ENCODE measurements around the gene RPA1. TPM values are rescaled to one million over a fixed set of nuclear protein-coding genes. Genes with fewer than 3 reads are reported as not detected.

Gene RPA1
- total RNA-seq, 2 experiments from 2014 or later, result 191 to 195 TPM

DNA sequence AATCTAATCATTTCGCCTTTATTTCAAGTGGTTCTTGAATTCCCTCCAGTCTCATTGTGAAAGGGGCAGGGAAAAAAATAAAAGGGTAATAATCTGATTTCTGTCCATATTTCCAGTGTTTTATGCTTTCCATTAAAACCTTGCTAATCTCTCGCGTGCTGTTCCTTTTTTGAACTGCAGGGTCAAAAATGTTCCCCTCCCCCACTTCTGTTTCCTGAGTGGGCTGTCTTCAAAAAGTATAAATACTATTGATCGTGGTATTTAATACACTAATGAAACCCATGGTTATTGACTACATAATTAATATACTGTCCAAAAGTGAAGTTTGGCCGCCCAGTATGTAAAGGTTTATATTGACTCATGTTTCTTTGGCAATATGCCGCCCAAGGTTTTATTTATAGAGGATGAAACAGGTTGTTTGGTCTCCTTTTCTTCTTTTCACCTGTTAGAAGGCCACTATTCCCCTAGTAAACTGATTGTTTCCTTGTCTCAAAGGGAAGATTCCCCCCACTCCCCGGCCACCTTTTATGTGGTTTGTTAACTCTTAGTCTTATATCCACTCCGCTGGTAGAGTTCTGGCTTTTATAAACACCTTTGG, 69.7 kb downstream of the RPA1 start:
- ChIA-PET POLR2A (no interaction called here), CTCF (interaction anchor here (1.6 kb wide), 1 partner anchor 10 kb away, joined by 4 read pairs; no protein-coding TSS in a partner anchor)

DNA sequence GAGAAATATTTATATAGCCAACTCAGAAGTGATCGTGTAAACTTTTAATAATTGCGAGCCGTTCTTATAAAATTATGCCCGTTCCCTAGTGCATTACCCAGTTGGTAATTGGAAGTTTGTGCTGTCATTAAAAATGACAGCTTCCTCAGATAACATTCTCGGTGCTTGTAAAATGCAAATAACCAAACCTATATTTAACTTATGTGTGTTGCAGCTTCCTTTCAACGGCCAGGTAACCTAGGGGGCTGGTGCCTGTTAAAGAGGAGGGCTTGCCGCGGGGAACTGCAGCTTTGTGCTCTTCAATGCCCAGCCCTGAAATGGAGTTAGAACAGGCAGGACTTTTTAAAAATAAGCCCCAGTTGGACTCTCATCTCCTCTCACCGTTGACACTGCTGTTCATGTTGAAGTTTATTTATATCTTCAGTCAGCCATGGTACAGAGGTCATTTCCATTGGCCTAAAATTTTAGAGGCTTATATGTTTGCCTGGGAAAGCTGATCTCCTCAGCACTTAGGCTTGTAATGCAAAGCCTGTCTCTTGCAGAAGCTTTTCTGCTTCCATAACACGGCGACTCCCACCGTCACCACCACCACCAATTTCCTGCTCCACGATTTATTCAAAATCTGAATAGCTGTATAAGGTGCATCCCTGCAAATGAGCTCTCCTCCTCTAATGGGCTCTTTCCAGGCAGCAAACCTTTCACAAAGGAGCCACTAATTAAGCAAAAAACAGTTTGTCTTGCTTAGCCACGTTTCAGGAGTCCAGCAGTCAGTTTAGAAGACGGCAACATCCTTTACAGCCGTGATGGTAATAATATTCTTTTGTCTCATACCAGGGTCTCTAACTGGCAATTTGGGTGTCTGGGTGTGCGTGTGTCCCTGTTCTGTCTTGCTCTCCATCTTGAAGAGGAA, 74.7 kb downstream of the RPA1 start:
- ChIA-PET CTCF (interaction anchor here (0.8 to 0.9 kb wide), 2 partner anchors 11 to 12 kb away, joined by 3 read pairs; no protein-coding TSS in a partner anchor), POLR2A (no interaction called here)

DNA sequence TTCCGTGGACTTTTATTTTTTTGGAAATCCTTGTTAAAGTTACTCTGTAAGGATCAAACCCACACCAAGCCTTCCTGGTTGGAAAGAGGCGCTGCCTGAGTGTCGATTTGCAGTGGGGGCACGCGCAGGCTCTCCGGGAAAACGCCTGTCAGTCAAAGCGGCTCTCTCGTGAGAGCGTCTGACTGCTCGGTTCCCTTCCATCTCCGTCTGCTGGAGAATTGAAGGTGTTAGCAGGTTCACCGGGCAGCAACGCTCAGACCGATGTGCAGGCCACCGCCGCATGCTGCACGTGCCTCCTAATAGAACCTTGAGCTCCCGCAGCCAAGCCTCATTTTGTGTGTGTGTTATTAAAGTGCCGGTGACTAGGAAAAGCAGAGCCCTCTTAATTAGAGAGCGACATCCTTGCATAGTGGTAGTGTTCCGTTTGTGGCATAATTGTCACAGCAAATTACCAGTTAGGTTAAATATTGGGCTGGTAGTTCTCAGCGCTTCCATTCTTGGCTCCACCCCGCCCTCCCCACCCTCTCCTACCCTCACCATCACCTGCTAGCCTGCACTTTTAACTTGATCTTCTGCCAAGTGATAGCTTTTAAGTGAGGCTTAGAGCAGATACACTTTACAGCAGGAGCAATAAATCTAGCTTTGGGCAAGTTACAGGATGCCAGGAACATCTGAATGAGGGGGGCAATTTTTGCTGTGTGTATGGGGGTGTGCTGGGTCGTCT, 75.5 kb downstream of the RPA1 start:
- ChIA-PET POLR2A (no interaction called here), CTCF (no interaction called here)

DNA sequence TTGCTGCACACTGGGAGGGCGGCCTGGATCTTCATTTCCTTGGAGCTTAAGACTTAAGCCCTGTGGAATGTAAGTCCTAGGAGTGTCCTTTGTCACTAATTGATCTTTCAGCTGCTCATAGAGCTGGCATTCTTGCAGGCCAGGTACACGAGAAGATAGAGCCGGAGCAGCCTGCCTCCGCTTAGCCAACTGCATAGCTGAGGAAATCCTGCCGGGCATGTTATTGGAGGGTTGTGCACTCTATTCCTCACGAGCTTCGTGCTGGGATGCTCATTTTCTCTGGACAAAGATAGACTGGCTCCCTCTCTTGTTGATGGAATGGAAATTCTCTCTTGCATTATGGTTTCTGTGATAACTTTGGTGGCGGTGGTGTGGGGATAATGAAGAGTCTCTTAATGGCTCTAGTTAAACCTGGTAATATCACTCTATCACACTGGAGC, 76.9 kb downstream of the RPA1 start:
- CTCF ChIA-PET, result interaction anchor here (0.7 kb wide), 1 partner anchor 154 kb away, joined by 3 read pairs; no protein-coding TSS in a partner anchor
- POLR2A ChIA-PET, result no interaction called here

DNA sequence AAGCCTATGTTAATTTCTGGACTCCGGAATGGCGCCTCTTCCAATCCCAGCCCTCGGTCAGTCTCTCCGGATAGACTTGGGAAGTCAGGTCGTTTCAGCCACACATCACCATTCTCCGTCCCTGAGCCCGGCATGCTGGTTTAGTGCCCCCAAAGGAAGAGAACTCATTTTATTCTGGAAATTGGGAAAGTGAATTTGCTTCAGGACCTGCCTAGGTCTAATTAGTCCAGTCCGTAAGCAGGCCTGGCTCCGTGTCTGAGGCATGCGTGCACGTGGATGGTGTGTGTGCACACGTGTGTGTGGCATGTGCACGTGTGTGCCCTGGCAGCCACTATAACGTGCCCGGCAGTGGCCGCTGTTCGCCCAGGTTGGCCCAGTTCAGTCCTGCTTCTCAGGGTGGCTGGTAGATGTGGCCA, 77.4 kb downstream of the RPA1 start:
- CTCF ChIA-PET, result no interaction called here
- POLR2A ChIA-PET, result no interaction called here

DNA sequence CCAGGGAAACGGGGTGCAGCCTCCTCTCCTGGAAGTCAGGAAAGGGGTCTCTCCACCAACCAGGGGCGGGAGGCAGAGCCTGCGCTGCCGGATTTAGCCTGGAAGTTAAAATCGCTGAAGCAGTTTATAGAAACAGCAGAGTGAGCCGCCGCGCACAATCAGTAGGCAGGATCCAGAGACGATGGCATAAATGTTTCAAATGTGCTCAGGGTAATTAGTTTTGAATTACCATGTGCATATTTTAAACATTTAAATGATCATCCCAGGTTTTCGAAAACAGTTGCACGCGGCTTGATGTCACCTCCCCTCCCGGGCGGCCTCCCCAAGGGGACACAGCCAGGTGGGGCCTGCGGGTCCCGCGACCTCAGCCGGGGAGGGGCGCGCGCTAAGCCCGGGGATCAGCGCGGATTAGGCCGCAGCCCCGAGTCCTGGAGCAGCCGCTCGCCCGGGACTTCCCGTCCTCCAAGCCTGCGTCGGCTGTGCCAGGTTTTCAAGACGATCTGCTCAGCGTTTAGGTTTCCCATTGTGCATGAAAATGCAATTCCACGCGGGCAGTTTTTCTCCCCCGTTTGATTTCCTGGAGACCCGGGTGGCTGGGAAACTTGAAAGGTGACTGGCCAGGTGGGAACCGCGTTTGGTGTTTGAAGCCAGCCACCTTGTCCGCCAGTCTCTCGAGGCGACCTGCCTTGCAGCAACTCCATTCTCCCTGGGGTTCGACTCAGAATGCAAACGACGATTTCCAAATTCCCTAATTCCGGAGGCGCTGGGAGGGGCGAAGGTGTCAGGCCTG, 78.3 kb downstream of the RPA1 start:
- POLR2A ChIA-PET, result no interaction called here
- CTCF ChIA-PET, result interaction anchor here (1.6 kb wide), 1 partner anchor 8 kb away, joined by 4 read pairs; no protein-coding TSS in a partner anchor

DNA sequence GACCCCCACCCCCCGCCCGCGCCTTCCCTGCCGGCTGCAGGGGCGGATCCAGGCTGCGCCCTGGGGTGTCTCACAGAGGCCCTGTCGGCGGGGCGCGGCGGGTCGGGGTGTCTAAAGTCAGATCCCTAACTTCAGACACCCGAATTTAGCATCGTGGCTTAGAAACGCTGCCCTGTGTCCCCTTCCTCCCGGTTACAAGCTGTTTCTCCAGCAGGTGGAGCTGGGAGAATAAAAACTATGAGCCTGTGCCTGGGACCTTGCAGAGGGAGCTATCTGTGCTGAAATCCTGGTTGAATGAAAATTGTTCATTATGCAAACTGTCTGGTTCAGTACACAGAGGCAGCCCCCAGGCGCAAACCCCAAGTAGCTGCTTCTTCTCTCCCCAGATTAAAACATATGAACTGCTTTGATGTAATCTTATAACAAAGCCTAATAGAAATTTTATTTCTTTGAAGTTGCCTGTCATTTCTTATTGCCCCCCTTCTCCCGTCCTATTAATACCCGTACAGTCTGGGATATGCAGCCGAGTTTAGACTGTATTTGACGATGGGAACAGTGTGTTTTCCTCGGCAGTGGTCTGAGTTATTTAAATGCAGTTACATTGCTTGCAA, 79.0 kb downstream of the RPA1 start:
- ChIA-PET POLR2A (interaction anchor here (0.5 kb wide), 1 partner anchor 113 kb away, joined by 3 read pairs; no protein-coding TSS in a partner anchor), CTCF (interaction anchor here (0.7 to 1.6 kb wide), 3 partner anchors 8 to 336 kb away, joined by 3 to 4 read pairs (median 3); no protein-coding TSS in a partner anchor)

DNA sequence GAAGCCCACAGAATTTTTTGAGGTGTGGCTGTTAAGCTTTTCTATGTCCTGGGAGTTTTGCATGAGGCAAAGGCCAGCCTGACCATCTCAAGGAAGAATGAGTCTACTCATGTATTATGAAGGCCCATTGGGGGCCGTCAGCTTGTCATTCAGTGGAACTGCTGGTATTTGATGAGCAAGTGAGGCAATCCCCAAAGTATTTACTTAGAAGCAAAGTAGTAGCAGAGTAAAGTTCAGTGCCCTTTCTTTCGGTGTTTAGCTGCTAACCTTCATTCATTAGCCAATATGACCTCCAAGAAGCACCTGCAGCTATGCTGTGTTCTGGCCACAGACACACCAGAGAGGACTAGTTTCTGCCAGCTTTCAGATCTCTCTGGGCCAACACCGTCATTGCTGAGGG, 80.2 kb downstream of the RPA1 start:
- POLR2A ChIA-PET, result interaction anchor here (0.7 kb wide), 1 partner anchor 671 kb away, joined by 3 read pairs; no protein-coding TSS in a partner anchor
- CTCF ChIA-PET, result interaction anchor here (0.9 to 1.6 kb wide), 4 partner anchors 9 to 120 kb away, joined by 3 to 5 read pairs (median 4); partner anchors contain the start of gene DPH1

DNA sequence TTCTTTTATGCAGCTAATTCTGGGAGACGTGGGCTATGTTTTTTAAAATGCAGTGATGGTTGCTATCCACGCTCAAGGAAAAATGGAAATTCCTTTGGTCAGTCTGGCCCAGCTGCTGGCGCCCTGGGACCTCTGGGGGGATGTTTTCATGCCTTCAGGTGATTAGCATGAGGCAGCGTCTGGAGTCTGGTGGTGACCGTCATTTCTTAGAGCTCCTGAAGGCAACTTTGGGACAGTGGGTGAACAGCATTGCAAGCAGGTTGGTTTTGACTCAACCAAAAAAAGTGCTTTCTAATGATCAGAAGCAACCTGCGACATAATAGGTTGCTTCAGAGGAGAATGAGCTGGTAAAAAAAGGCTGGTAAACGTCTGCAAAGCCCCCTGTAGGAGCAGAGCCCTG, 82.3 kb downstream of the RPA1 start:
- ChIA-PET POLR2A (no interaction called here), CTCF (no interaction called here)

DNA sequence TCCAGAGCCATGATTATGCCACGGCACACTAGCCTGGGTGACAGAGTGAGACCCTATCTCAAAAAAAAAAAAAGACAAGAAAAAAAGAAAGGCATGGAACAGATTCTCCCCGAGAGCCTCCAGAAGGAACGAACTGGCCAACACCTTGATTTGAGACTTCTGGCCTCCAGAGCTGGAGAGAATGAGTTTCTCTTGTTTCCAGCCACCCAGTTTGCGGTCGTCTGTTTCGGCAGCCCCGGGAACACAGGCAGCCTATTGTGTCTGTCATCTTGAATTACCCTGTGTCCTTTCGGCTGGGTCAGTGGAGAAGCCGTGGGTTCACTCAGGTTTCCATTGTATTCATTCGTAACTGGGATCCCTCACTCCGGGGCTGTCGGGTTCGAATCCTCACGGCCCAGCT, 83.9 kb downstream of the RPA1 start:
- ChIA-PET CTCF (no interaction called here), POLR2A (no interaction called here)

DNA sequence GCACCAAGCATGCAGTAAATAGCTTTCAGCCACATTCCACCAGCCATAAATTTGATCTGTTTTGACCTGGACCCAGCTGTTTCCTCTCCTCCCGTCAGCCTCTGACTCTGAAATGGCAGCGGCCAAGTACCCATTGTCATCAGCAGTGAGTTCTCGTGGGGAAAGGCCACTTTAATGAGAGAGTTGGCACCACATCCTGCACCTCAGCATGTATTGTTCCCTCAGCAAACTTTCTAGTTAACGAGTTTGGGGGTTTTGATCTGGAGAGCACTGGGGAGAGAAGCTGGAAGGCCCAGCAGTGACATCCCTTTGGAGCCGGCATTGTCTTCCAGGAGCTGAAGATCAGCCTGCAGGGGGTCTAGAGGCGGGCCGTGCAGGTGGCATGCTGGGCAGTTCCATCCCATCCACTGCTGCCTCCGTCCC, 84.9 kb downstream of the RPA1 start:
- POLR2A ChIA-PET, result interaction anchor here (0.6 kb wide), 2 partner anchors 85 to 651 kb away, joined by 3 read pairs; partner anchors contain the start of gene SMYD4
- CTCF ChIA-PET, result no interaction called here

DNA sequence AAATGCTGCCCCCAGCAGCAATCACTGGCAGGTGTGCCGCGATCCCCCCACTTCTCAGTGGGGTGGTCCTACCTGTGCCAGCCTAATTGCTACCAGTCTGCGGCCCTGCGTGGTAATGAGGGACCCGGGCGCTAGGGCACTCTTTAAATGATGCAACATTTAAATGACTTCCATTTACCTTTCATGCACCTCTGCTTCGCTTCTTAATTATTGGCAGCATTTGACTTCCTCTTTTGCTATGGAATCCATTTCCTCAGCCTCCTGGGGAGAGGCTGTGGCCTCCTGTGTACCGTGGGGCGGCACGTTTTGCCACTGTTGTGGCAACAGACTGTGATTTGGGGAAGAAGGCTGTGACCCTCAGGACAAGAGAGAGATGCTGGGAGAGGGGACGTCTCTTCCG, 86.1 kb downstream of the RPA1 start:
- POLR2A ChIA-PET, result no interaction called here

DNA sequence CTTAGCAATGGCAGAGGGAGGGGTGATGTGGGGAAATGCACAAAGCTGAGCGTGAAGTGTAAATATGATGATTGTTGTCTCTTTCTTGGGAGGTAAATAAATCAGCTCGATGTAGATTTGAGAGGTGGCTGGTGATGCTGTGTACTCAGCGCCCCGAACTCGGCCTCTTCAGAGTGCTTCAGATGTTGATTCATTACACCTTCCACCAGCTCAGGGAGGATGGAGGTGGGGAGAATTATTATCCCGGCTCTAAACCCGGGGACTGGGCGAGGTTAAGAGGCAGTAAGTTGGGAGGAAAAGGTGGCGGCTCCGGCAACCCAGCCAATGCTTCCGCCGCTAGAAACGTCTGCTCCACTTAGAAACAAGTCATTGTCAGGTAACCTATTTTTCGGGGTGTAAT, 86.5 kb downstream of the RPA1 start:
- POLR2A ChIA-PET, result no interaction called here
- CTCF ChIA-PET, result interaction anchor here (0.6 to 0.9 kb wide), 2 partner anchors 12 to 1697 kb away, joined by 3 read pairs; no protein-coding TSS in a partner anchor

More for the DNA sequence above, 86.1 kb downstream of the RPA1 start:
- CTCF ChIA-PET, result interaction anchor here (0.7 kb wide), 1 partner anchor 342 kb away, joined by 4 read pairs; no protein-coding TSS in a partner anchor

DNA sequence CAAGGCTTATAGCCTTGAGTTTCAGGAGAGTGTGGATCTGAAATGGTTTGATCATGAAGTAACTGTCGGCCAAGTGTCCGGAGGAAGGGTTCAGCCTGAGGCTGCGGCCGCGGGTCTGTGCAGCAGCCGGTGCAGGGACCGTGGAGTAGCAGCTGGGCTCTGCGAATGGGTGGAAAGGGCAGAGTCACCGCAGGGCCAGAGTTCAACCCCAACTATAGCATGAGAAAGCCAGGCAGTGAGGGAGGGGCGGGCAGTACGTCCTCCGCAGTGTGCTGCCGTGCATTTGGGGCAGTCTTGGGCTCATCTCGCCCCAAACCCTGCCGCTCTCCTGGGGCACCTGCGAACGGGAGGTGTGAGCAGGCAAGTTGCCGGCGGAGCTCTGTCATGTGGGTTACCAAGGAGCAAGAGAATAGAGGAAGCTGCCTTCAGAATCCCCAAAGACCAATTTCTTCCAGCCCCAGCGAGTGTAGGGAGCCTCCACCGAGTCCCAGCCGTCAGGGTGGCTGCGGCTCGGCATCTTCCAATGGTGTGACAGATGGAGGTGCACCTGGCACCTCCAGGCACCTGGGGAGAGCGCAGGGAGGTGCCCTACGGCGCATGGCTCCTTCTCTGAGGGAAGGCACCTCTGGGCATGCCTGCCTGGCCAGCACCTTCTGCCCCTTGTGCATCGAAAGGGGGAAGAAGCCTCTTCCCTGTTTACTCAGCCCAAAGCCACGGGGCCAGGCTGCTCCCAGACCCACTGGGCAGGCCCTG, 87.3 kb downstream of the RPA1 start:
- CTCF ChIA-PET, result interaction anchor here (0.9 kb wide), 1 partner anchor 13 kb away, joined by 3 read pairs; no protein-coding TSS in a partner anchor
- POLR2A ChIA-PET, result no interaction called here

DNA sequence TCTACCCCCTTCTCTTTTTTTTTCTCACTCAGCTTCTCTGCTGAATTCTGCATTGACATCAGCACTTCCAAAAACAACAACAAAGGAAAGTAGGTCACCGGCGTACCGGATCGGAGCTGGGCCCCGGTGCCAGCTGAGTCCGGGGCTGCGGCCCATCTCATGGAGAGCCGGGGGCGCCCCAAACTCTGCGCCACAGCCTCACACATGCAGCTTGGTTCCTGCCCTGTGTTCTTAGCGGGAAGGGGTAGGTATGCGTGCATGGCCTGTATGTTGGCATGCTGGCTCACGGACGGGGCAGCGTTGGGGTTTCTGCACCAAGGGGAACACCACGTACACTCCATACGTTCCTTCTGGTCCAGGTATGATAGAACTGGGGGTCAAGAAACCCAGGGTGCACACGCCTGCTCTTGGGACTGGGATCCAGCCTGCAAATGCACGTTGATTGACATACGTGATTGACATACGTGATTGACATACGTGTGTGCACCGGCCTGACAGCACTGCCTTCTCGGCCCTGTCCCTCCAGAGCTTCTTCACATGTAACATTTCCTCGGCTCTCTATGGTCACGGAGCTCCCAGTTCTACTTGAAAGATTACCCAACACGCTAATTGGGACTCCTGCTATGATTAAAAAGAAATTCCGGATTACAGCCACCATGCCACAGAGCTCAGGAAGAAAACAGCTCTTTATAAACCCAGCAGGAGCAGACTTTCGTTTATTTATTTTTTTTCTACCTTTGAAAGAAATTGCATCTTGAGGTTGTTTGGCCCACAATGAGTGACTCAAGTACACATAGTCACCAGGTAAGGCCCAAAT, 88.7 kb downstream of the RPA1 start:
- CTCF ChIA-PET, result interaction anchor here (0.6 kb wide), 1 partner anchor 81 kb away, joined by 3 read pairs; no protein-coding TSS in a partner anchor

DNA sequence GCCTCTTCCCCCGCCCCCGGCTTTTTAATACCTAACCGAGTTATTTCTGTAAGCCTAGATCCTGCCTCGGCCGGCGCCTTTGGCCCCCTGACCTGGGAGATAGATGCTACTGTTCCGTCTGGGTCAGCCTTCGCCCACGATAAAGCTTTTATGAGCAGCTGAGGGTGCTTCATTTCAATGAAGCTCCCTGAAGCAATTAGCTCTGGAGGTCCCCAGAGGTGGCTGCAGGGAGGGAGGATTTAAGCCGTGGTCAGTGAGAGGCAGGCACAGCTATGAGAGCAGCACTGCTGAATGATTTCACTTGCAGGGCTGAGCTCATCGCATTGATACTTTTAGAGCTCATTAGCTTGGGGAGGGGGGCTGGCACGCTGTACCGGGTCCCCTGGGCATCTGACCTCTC, 89.4 kb downstream of the RPA1 start:
- POLR2A ChIA-PET, result no interaction called here
- CTCF ChIA-PET, result interaction anchor here (0.6 kb wide), 1 partner anchor 81 kb away, joined by 3 read pairs; no protein-coding TSS in a partner anchor

More for the DNA sequence above, 88.7 kb downstream of the RPA1 start:
- POLR2A ChIA-PET, result no interaction called here

DNA sequence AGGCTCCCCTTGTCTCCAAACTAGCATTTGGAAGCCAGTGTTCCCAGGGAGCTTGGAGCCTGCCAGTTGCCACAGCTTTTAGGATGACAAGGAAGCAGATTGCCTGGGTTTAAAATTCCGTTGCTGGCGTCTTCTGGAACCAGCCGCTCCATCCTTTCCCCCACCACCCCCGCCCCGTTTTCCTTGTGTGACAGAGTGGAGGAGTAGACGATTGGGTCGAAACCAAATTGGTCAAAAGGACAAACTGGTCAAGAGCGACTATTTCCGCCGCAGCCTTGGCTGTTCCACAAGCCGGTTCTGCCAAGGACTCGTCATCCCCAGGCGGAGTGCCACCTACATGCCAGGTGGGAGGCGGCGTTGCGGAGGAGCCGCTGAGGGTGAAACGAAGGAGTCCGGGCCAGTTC, 91.1 kb downstream of the RPA1 start:
- ChIA-PET CTCF (no interaction called here), POLR2A (no interaction called here)

All from activated CD8-positive, alpha-beta memory T cell treated with anti-CD3 and anti-CD28 coated beads for 36 hours (primary cell).